LNCaP clone FGC (cell line): ENCODE data around the gene SPTY2D1.

ENCODE experiments used
- DNase-seq: peaks from one replicate; pipeline ENCODE4 v3.0.0-alpha.2; 2011; ENCODE audit warnings: low read depth
- H3K4me3 ChIP-seq: 2 replicates; pipeline ENCODE4 v1.5.1; 2011; ENCODE audit warnings: mild to moderate bottlenecking, low read depth, low read length, control low read depth
- CTCF ChIP-seq: IDR thresholded peaks from 2 replicates; pipeline ENCODE4 v1.5.1; 2012; ENCODE audit warnings: mild to moderate bottlenecking; ENCODE audit not compliant: control insufficient read depth, insufficient read depth; ENCODE audit errors: extremely low read depth

The SPTY2D1 gene

GRCh38 chr11:18615628-18616392, 18.3 kb downstream of the SPTY2D1 start:
- TF ChIP-seq CTCF = no peak
- no peak overlapping the region for H3K4me3 ChIP-seq
- DNase-seq = no peak

GRCh38 chr11:18614667-18615066, 19.5 kb downstream of the SPTY2D1 start:
- TF ChIP-seq CTCF = no peak
- no peak for DNase-seq

GRCh38 chr11:18612394-18612793, 21.7 kb downstream of the SPTY2D1 start:
- TF ChIP-seq CTCF = no peak
- no peak overlapping the region for H3K4me3 ChIP-seq
- DNase-seq = no peak

More at GRCh38 chr11:18614667-18615066, 19.5 kb downstream of the SPTY2D1 start:
- H3K4me3 ChIP-seq = no peak overlapping the region

- DNase-seq = no peak
- no peak for TF ChIP-seq CTCF
- H3K4me3 ChIP-seq = no peak overlapping the region
Observed at GRCh38 chr11:18611196-18611595, 22.9 kb downstream of the SPTY2D1 start.

GRCh38 chr11:18608376-18608775, 25.8 kb downstream of the SPTY2D1 start:
- no peak for TF ChIP-seq CTCF
- H3K4me3 ChIP-seq = no peak overlapping the region
- no peak for DNase-seq

- TF ChIP-seq CTCF = no peak
- DNase-seq = no peak
- no peak overlapping the region for H3K4me3 ChIP-seq
Observed at GRCh38 chr11:18600915-18601569, 33.1 kb downstream of the SPTY2D1 start.
